ENCODE measurements around the gene GET3.

The GET3 gene

DNA sequence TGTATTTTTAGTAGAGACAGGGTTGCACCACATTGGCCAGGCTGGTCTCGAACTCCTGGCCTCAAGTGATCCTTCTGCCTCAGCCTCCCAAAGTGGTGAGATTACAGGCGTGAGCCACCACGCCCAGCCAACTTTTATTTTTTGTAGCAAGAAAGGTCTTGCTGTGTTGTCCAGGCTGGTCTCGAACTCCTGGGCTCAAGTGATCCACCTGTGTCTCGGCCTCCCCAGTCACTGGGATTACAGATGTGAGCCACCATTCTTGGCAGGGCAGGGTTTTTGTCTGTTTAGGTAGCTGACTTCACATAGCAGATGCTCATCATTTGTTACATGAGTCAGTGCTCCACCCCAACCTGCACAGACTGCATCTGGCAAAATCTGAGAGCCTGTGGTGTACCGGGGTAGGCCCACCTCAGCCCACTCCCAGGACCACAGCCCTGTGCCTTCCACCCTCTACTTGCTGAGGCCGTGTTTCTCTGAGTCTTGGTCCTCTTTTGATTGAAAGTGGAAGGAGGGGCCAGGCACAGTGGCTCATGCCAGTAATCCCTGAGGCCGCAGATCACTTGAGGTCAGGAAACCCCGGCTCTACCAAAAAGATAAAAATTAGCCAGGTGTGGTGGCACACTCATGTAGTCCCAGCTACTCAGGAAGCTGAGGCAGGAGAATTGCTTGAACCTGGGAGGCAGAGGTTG, 9.4 kb upstream of the GET3 start:
- Histone ChIP-seq H3K27ac (ENCODE audit: low read depth, low read length) (no peak overlapping the region), H3K9ac (ENCODE audit: low read length) (no peak overlapping the region), H3K4me3 (ENCODE audit: low read depth, low read length) (no peak overlapping the region), H3K27me3 (ENCODE audit: control insufficient read depth, insufficient read depth, low read length) (no peaks in the 10 kb centered on the region), H3K9me3 (ENCODE audit: control insufficient read depth, insufficient read depth, low read depth, low read length) (no peaks in the 10 kb centered on the region), H3K36me3 (ENCODE audit: control insufficient read depth, insufficient read depth, low read length) (peaks cover 38% of the 10 kb centered on the region), H3K4me1 (ENCODE audit: control insufficient read depth, insufficient read depth, low read length) (0 out of 2 replicates have a peak, but pooled peaks cover 4% of the 10 kb centered on the region)

- H3K9me3 ChIP-seq (ENCODE audit: control insufficient read depth, insufficient read depth, low read depth, low read length) = no peaks in the 10 kb centered on the region
- H3K9ac ChIP-seq (ENCODE audit: low read length) = no peak overlapping the region
- peaks cover 38% of the 10 kb centered on the region for H3K36me3 ChIP-seq (ENCODE audit: control insufficient read depth, insufficient read depth, low read length)
- H3K27me3 ChIP-seq (ENCODE audit: control insufficient read depth, insufficient read depth, low read length) = no peaks in the 10 kb centered on the region
- H3K27ac ChIP-seq (ENCODE audit: low read depth, low read length) = no peak overlapping the region
- no peak overlapping the region for H3K4me3 ChIP-seq (ENCODE audit: low read depth, low read length)
- H3K4me1 ChIP-seq (ENCODE audit: control insufficient read depth, insufficient read depth, low read length) = peaks cover 8% of the 10 kb centered on the region
Measured at GRCh38 chr19:12730064-12730463, 7.2 kb upstream of the GET3 start.

- H3K36me3 ChIP-seq (ENCODE audit: control insufficient read depth, insufficient read depth, low read length) = peaks cover 38% of the 10 kb centered on the region
- peaks cover 8% of the 10 kb centered on the region for H3K4me1 ChIP-seq (ENCODE audit: control insufficient read depth, insufficient read depth, low read length)
- no peak overlapping the region for H3K4me3 ChIP-seq (ENCODE audit: low read depth, low read length)
- no peak overlapping the region for H3K9ac ChIP-seq (ENCODE audit: low read length)
- no peaks in the 10 kb centered on the region for H3K9me3 ChIP-seq (ENCODE audit: control insufficient read depth, insufficient read depth, low read depth, low read length)
- no peaks in the 10 kb centered on the region for H3K27me3 ChIP-seq (ENCODE audit: control insufficient read depth, insufficient read depth, low read length)
- no peak overlapping the region for H3K27ac ChIP-seq (ENCODE audit: low read depth, low read length)
Measured at GRCh38 chr19:12731337-12731736, 6.0 kb upstream of the GET3 start.

DNA sequence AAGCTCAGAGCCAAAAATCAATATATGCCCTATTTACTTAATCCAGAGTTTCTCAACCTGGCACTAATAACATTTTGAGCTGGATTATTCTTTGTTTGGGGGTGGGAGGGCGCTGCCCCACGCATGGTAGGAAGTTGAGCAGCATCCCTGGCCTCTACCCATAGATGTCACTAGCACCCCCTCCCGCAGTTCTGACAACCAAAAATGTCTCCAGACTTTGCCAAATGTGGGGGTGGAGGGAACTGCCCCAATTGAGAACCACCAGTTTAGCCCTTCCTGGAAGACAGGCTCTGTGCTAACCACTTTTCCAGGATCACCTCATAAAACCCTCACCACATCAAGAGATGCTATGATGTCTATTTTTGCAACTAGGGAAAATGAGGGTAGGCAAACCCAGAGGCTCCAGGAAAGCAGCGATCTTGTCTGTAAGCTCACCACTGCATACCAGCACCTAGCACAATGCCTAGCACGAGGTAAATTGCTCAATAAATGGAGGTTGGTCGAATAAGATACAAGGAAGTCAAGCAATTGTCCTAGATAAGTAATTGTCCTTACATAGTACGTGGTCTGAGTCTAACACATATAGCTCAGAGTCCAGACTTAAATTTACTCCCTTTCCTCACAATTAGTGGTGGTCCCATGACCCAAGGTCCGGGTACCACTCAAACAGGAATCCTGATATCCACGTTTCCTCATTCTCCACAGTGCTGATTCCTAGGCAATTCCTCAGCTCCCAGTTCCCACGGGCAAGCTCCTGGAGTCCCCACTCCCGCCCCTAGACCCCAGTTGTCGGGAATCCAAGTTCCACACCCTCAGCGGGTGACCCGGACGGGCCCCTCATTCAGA, 3.7 kb upstream of the GET3 start:
- no peaks in the 10 kb centered on the region for H3K27me3 ChIP-seq (ENCODE audit: control insufficient read depth, insufficient read depth, low read length)
- H3K9ac ChIP-seq (ENCODE audit: low read length) = peak overlapping the region; percentile 97
- H3K4me3 ChIP-seq (ENCODE audit: low read depth, low read length) = peak overlapping the region; percentile 97
- H3K27ac ChIP-seq (ENCODE audit: low read depth, low read length) = peak overlapping the region; percentile 96
- no peaks in the 10 kb centered on the region for H3K9me3 ChIP-seq (ENCODE audit: control insufficient read depth, insufficient read depth, low read depth, low read length)
- H3K36me3 ChIP-seq (ENCODE audit: control insufficient read depth, insufficient read depth, low read length) = peaks cover 35% of the 10 kb centered on the region
- peaks cover 9% of the 10 kb centered on the region for H3K4me1 ChIP-seq (ENCODE audit: control insufficient read depth, insufficient read depth, low read length)

DNA sequence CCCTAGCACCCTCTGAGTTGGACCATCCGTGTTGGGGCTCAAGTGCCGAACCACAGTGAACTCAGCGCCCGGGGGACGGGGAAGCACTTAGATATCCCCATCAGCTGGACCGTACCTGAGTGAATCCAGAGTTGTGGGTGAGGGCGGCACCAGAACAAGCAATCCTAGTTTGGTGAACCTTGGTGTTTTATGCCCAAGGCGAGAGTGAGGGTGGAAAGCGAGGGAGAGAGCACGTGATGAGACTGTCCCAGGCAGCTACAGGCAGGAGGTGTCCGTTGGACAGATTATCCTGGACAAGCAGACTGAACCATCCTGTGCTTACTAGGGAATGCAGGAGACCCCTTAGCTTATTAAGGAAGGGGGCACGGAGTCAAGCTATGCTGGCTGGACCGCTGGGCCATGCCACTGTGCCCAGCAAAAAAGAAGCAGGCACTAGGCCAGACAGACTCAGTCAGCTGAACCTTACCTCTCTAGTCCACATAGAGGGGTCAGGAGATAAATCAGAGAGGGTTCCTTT, 596 bp downstream of the GET3 start:
- no peak overlapping the region for H3K27ac ChIP-seq (ENCODE audit: low read depth, low read length)
- no peaks in the 10 kb centered on the region for H3K27me3 ChIP-seq (ENCODE audit: control insufficient read depth, insufficient read depth, low read length)
- no peaks in the 10 kb centered on the region for H3K9me3 ChIP-seq (ENCODE audit: control insufficient read depth, insufficient read depth, low read depth, low read length)
- peaks cover 27% of the 10 kb centered on the region for H3K36me3 ChIP-seq (ENCODE audit: control insufficient read depth, insufficient read depth, low read length)
- H3K4me3 ChIP-seq (ENCODE audit: low read depth, low read length) = peak overlapping the region; percentile 87
- H3K4me1 ChIP-seq (ENCODE audit: control insufficient read depth, insufficient read depth, low read length) = peaks cover 9% of the 10 kb centered on the region
- H3K9ac ChIP-seq (ENCODE audit: low read length) = peak overlapping the region; percentile 92

GRCh38 chr19:12745166-12745897, 8.0 kb downstream of the GET3 start:
- Histone ChIP-seq H3K36me3 (ENCODE audit: control insufficient read depth, insufficient read depth, low read length) (peaks cover 54% of the 10 kb centered on the region), H3K27ac (ENCODE audit: low read depth, low read length) (no peak overlapping the region), H3K9me3 (ENCODE audit: control insufficient read depth, insufficient read depth, low read depth, low read length) (no peaks in the 10 kb centered on the region), H3K4me3 (ENCODE audit: low read depth, low read length) (no peak overlapping the region), H3K4me1 (ENCODE audit: control insufficient read depth, insufficient read depth, low read length) (no peaks in the 10 kb centered on the region), H3K9ac (ENCODE audit: low read length) (no peak overlapping the region), H3K27me3 (ENCODE audit: control insufficient read depth, insufficient read depth, low read length) (peaks cover 11% of the 10 kb centered on the region)

GRCh38 chr19:12748489-12748888, 11.2 kb downstream of the GET3 start:
- peaks cover 40% of the 10 kb centered on the region for H3K36me3 ChIP-seq (ENCODE audit: control insufficient read depth, insufficient read depth, low read length)
- no peak overlapping the region for H3K4me3 ChIP-seq (ENCODE audit: low read depth, low read length)
- H3K9me3 ChIP-seq (ENCODE audit: control insufficient read depth, insufficient read depth, low read depth, low read length) = no peaks in the 10 kb centered on the region
- H3K9ac ChIP-seq (ENCODE audit: low read length) = no peak overlapping the region
- no peak overlapping the region for H3K27ac ChIP-seq (ENCODE audit: low read depth, low read length)
- H3K27me3 ChIP-seq (ENCODE audit: control insufficient read depth, insufficient read depth, low read length) = peaks cover 41% of the 10 kb centered on the region
- peaks cover 4% of the 10 kb centered on the region; the same call in 1 of the 2 replicates for H3K4me1 ChIP-seq (ENCODE audit: control insufficient read depth, insufficient read depth, low read length)

DNA sequence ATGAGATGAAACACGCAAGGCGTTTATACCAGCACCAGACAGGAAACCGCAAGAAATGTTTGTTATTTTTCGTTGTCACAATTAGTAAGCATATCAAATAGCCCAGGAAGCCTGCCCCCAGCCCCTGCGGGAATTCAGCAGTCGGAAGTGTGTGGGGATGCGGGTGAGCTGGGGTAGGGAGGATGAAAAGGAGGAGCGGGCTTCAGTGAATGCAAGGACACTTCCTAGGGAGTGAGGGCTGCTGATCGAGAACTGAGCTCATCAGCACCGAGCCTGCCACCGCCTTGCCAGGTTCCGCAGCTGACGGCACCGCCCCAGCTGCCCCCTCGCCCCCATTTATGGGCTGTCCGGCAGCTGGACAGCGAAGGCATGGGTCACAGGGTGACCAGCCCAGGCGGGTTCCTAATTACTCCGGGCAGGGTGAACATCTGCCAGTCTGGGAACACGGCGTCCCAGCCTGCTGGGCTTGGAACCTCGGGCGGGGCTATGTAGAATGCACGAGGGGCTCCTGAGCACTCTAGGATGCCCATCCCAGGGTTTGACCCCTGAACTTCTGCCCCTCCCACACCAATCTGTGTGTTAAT, 12.7 kb downstream of the GET3 start:
- Histone ChIP-seq H3K27ac (ENCODE audit: low read depth, low read length) (no peak overlapping the region), H3K9me3 (ENCODE audit: control insufficient read depth, insufficient read depth, low read depth, low read length) (no peaks in the 10 kb centered on the region), H3K4me1 (ENCODE audit: control insufficient read depth, insufficient read depth, low read length) (peaks cover 4% of the 10 kb centered on the region; the same call in 1 of the 2 replicates), H3K9ac (ENCODE audit: low read length) (no peak overlapping the region), H3K27me3 (ENCODE audit: control insufficient read depth, insufficient read depth, low read length) (peaks cover 52% of the 10 kb centered on the region), H3K36me3 (ENCODE audit: control insufficient read depth, insufficient read depth, low read length) (peaks cover 30% of the 10 kb centered on the region), H3K4me3 (ENCODE audit: low read depth, low read length) (peak overlapping the region; percentile 32; the same call in 1 of the 2 replicates)

GRCh38 chr19:12750851-12751250, 13.6 kb downstream of the GET3 start:
- Histone ChIP-seq H3K27me3 (ENCODE audit: control insufficient read depth, insufficient read depth, low read length) (peaks cover 60% of the 10 kb centered on the region), H3K9ac (ENCODE audit: low read length) (no peak overlapping the region), H3K4me1 (ENCODE audit: control insufficient read depth, insufficient read depth, low read length) (peaks cover 4% of the 10 kb centered on the region; the same call in 1 of the 2 replicates), H3K27ac (ENCODE audit: low read depth, low read length) (no peak overlapping the region), H3K9me3 (ENCODE audit: control insufficient read depth, insufficient read depth, low read depth, low read length) (no peaks in the 10 kb centered on the region), H3K36me3 (ENCODE audit: control insufficient read depth, insufficient read depth, low read length) (peaks cover 22% of the 10 kb centered on the region), H3K4me3 (ENCODE audit: low read depth, low read length) (no peak overlapping the region)

GRCh38 chr19:12751635-12752034, 14.3 kb downstream of the GET3 start, which contains the start of gene BEST2:
Gene BEST2 (plus strand): TSS chr19:12751791. CDS start chr19:12752593, 802 bp downstream.
- Histone ChIP-seq H3K4me1 (ENCODE audit: control insufficient read depth, insufficient read depth, low read length) (peaks cover 4% of the 10 kb centered on the region; the same call in 1 of the 2 replicates), H3K9ac (ENCODE audit: low read length) (no peak within 1 kb of the TSS), H3K9me3 (ENCODE audit: control insufficient read depth, insufficient read depth, low read depth, low read length) (no peaks in the 10 kb centered on the region), H3K27ac (ENCODE audit: low read depth, low read length) (no peak within 1 kb of the TSS), H3K36me3 (ENCODE audit: control insufficient read depth, insufficient read depth, low read length) (peaks cover 15% of the 10 kb centered on the region), H3K4me3 (ENCODE audit: low read depth, low read length) (peak within 1 kb of the TSS; percentile 48), H3K27me3 (ENCODE audit: control insufficient read depth, insufficient read depth, low read length) (peaks cover 63% of the 10 kb centered on the region)
